DOHH2 (cell line): ENCODE results near the gene WDR64.

Experiments
- H3F3A ChIP-seq: fragments of 200-600 bp; sonication (generic), shearing (Covaris generic); 2 replicates; pipeline ENCODE4 v1.6.0; 2016; ENCODE audit warnings: antibody characterized with exemption, mild to moderate bottlenecking; ENCODE audit not compliant: control insufficient read depth, insufficient read depth
- H3K27ac ChIP-seq: fragments of 200-600 bp; sonication (generic); 2 replicates; pipeline ENCODE4 v1.5.1; 2014; ENCODE audit warnings: low read depth, mild to moderate bottlenecking, low read length, moderate library complexity
- H3K27me3 ChIP-seq: fragments of 200-600 bp; sonication (generic); 2 replicates; pipeline ENCODE4 v1.6.1; 2014; ENCODE audit warnings: mild to moderate bottlenecking, low read length, mixed read lengths; ENCODE audit not compliant: control insufficient read depth
- H3K36me3 ChIP-seq: fragments of 200-600 bp; sonication (generic); 2 replicates; pipeline ENCODE4 v1.6.1; 2014; ENCODE audit warnings: mild to moderate bottlenecking, low read length, moderate library complexity, mixed read lengths; ENCODE audit not compliant: control insufficient read depth
- H3K4me1 ChIP-seq: fragments of 200-600 bp; sonication (generic); 2 replicates; pipeline ENCODE4 v1.6.1; 2014; ENCODE audit warnings: mild to moderate bottlenecking, low read length, mixed read lengths; ENCODE audit not compliant: control insufficient read depth
- H3K4me2 ChIP-seq: fragments of 200-600 bp; sonication (generic); 2 replicates; pipeline ENCODE4 v1.6.0; 2014; ENCODE audit warnings: mild to moderate bottlenecking, low read length, moderate library complexity
- H3K4me3 ChIP-seq: fragments of 200-600 bp; sonication (generic); 2 replicates; pipeline ENCODE4 v1.5.1; 2014; ENCODE audit warnings: mild to moderate bottlenecking, low read length, mixed read lengths
- H3K79me2 ChIP-seq: fragments of 200-600 bp; sonication (generic); 2 replicates; pipeline ENCODE4 v1.6.1; 2014; ENCODE audit warnings: mild to moderate bottlenecking, low read length, mixed read lengths; ENCODE audit not compliant: control insufficient read depth
- H3K9me2 ChIP-seq: fragments of 200-600 bp; sonication (generic); replicated peaks from 2 replicates; pipeline ENCODE4 v1.6.1; 2014; ENCODE audit warnings: mild to moderate bottlenecking, low read length, mixed read lengths; ENCODE audit not compliant: control insufficient read depth
- H3K9me3 ChIP-seq: fragments of 200-600 bp; sonication (generic); 2 replicates; pipeline ENCODE4 v1.6.1; 2014; ENCODE audit warnings: antibody characterized with exemption, low read length, mixed read lengths; ENCODE audit not compliant: control insufficient read depth, insufficient read depth
- H4K20me1 ChIP-seq: fragments of 200-600 bp; sonication (generic); 2 replicates; pipeline ENCODE4 v1.6.0; 2014; ENCODE audit warnings: low read depth, mild to moderate bottlenecking, antibody characterized with exemption, low read length, moderate library complexity; ENCODE audit not compliant: control insufficient read depth, insufficient read depth
- EZH2phosphoT487 ChIP-seq: fragments of 200-600 bp; sonication (generic); IDR thresholded peaks from 2 replicates; pipeline ENCODE4 v1.6.1; 2017; ENCODE audit warnings: borderline replicate concordance, mild to moderate bottlenecking, antibody characterized with exemption, low read length, moderate library complexity, mixed read lengths
- TF ChIP-seq, protein P1 (sequence below): fragments of 200-600 bp; sonication (generic); IDR thresholded peaks from one replicate; pipeline ENCODE4 v1.5.1; 2014; ENCODE audit warnings: antibody characterized with exemption, mild to moderate bottlenecking, low read depth, low read length; ENCODE audit not compliant: poor library complexity, severe bottlenecking

The WDR64 gene

DNA sequence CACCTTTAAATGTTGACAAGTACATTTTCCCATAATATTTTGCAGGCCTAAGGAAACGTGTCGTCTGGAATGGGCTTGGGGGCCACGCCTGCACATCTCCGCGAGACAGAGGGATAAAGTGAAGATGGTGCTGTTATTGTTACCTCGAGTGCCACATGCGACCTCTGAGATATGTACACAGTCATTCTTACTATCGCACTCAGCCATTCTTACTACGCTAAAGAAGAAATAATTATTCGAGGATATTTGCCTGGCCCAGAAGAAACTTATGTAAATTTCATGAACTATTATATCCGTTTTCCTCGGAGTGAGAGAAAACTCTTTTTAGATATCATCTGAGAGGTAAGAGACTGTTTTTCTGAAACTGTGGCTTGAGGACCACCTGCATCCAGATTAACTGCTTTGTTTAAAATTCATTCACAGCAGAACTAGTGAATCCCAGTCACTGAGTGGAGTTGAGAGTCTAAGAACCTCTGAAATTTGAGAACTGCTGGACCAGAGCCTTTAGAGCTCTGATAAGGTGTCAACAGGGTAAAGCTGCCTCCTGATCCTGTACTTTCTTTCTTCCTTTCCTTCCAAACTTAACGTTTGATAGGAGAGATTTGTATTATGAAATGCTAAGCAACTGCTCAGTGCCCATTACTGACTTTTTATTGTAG is 196.7 kb downstream of the WDR64 start:
- Histone ChIP-seq H3K9me2 (no peaks in the 10 kb centered on the region), H3K36me3 (peaks cover 54% of the 10 kb centered on the region), H3K79me2 (peaks cover 52% of the 10 kb centered on the region), H3F3A (peaks cover 4% of the 10 kb centered on the region; the same call in 1 of the 2 replicates), H3K4me2 (peak overlapping the region; percentile 95), H3K27ac (peak overlapping the region; percentile 94), H3K4me3 (peak overlapping the region; percentile 100), H4K20me1 (no peaks in the 10 kb centered on the region; the same call in 1 of the 2 replicates), H3K4me1 (peaks cover 27% of the 10 kb centered on the region), H3K27me3 (no peaks in the 10 kb centered on the region), H3K9me3 (no peaks in the 10 kb centered on the region)
- TF ChIP-seq, protein P1, sequence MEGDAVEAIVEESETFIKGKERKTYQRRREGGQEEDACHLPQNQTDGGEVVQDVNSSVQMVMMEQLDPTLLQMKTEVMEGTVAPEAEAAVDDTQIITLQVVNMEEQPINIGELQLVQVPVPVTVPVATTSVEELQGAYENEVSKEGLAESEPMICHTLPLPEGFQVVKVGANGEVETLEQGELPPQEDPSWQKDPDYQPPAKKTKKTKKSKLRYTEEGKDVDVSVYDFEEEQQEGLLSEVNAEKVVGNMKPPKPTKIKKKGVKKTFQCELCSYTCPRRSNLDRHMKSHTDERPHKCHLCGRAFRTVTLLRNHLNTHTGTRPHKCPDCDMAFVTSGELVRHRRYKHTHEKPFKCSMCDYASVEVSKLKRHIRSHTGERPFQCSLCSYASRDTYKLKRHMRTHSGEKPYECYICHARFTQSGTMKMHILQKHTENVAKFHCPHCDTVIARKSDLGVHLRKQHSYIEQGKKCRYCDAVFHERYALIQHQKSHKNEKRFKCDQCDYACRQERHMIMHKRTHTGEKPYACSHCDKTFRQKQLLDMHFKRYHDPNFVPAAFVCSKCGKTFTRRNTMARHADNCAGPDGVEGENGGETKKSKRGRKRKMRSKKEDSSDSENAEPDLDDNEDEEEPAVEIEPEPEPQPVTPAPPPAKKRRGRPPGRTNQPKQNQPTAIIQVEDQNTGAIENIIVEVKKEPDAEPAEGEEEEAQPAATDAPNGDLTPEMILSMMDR, result no peak

GRCh38 chr1:241849345-241849695 is 197.2 kb downstream of the WDR64 start:
- peaks cover 27% of the 10 kb centered on the region for H3K4me1 ChIP-seq
- H3K4me2 ChIP-seq, result peak overlapping the region; percentile 95
- no peaks in the 10 kb centered on the region for H3K27me3 ChIP-seq
- peaks cover 59% of the 10 kb centered on the region for H3K36me3 ChIP-seq
- H3K9me3 ChIP-seq, result no peaks in the 10 kb centered on the region
- no peaks in the 10 kb centered on the region; the same call in 1 of the 2 replicates for H4K20me1 ChIP-seq
- TF ChIP-seq EZH2phosphoT487, result no peak
- TF ChIP-seq, protein P1, result no peak
- peaks cover 4% of the 10 kb centered on the region; the same call in 1 of the 2 replicates for H3F3A ChIP-seq
- H3K27ac ChIP-seq, result peak overlapping the region; percentile 94
- peak overlapping the region; percentile 100 for H3K4me3 ChIP-seq
- peaks cover 55% of the 10 kb centered on the region for H3K79me2 ChIP-seq
- H3K9me2 ChIP-seq, result no peaks in the 10 kb centered on the region
